Measurements from ENCODE around the gene SLC39A5. TPM values are rescaled to one million over a fixed set of nuclear protein-coding genes. Genes with fewer than 3 reads are reported as not detected.
"Not testable (repeated sequence)": the region's sequence is repeated elsewhere in the genome, so short reads cannot be mapped to it uniquely, and the experiment has no call there.

The SLC39A5 gene
- total RNA-seq, 4 donors from 2014 or later: not detected

DNA sequence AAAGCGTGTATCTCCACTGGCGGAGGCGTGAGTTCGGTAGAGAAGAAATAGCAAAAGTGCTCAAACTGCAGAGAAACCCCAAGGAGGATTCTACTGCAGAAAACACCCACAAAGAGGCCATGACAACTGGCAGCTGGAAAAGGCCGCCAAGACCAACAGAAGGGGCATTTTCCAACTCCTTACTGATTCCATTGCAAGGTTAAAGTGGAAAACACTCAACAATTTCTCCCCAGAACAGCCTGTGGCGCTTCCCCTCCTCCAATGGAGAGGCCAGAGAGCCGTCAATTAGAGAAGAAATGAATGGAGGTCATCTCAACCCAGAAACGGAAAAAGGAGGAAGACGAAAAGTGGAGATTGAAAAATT lies 29.0 kb downstream of the SLC39A5 start:
- Histone ChIP-seq H3K4me1 (peaks cover 10 to 20% of the 10 kb centered on the region in 2 donors), H3K27ac (peak overlapping the region; percentile 77 to 86 (median 83)), H3K4me3 (replicated peaks in 1 of 3) (peak overlapping the region; percentile 67 to 92 (median 78)), H3K9me3 (no peaks in the 10 kb centered on the region), H3K27me3 (no peaks in the 10 kb centered on the region), H3K36me3 (peaks cover 19 to 21% of the 10 kb centered on the region in 2 donors)
- DNase-seq: no peak
- TF ChIP-seq, protein P1, sequence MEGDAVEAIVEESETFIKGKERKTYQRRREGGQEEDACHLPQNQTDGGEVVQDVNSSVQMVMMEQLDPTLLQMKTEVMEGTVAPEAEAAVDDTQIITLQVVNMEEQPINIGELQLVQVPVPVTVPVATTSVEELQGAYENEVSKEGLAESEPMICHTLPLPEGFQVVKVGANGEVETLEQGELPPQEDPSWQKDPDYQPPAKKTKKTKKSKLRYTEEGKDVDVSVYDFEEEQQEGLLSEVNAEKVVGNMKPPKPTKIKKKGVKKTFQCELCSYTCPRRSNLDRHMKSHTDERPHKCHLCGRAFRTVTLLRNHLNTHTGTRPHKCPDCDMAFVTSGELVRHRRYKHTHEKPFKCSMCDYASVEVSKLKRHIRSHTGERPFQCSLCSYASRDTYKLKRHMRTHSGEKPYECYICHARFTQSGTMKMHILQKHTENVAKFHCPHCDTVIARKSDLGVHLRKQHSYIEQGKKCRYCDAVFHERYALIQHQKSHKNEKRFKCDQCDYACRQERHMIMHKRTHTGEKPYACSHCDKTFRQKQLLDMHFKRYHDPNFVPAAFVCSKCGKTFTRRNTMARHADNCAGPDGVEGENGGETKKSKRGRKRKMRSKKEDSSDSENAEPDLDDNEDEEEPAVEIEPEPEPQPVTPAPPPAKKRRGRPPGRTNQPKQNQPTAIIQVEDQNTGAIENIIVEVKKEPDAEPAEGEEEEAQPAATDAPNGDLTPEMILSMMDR (IDR thresholded peaks at IDR 0.05): no peak
- no peak for TF ChIP-seq POLR2A (IDR thresholded peaks at IDR 0.05)
- WGBS, 2 donors: 14 to 17% methylated on average over 9 of the region's 9 CpGs
- intact Hi-C loops (cut with DNase I): no loop called here

DNA sequence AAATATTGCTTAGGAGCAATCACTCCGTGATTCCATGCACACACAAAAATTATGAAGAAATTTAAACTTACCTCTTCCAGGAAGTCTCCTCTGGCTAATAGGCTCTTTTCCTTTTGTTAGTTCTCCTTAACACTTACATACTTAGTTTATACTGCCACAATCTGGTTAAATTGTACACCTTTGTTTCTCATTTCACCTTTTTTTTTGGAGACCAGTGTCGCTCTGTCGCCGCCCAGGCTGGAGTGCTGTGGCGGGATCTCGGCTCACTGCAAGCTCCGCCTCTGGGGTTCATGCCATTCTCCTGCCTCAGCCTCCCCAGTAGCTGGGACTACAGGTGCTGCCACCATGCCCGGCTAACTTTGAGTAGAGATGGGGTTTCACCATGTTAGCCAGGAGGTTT lies 30.5 kb downstream of the SLC39A5 start:
- 93 to 95% methylated on average over 8 of the region's 8 CpGs for WGBS, 2 donors

DNA sequence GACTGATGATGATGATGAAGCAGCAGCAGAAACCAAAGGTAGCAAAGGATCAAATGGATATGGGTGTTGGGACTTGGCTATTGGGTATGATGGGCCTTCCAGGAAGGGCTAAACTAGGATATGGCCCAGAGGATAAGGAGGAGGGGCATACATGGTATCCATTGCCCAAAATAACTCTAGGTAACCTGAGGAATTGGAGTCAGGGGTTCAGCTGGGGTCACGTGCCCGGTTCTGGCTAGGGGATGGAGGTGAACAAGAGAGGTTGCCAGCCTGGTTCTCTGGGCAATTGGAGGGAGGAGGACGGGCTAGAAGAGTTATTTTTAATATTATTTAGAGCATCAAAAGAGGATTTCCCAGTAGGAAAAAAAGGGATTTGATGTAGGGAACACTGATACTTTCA lies 31.1 kb downstream of the SLC39A5 start:
- no peak for TF ChIP-seq POLR2A (IDR thresholded peaks at IDR 0.05)
- TF ChIP-seq, protein P1 (IDR thresholded peaks at IDR 0.05): no peak
- Histone ChIP-seq H3K27me3 (no peaks in the 10 kb centered on the region), H3K9me3 (no peaks in the 10 kb centered on the region), H3K36me3 (peaks cover under 1 to 3% of the 10 kb centered on the region in 2 donors), H3K4me1 (peaks cover 11 to 20% of the 10 kb centered on the region in 2 donors), H3K4me3 (replicated peaks in 1 of 3) (no peak overlapping the region), H3K27ac (no peak overlapping the region)
- intact Hi-C loops (cut with DNase I): no loop called here
- no peak for DNase-seq
- WGBS, 2 donors: 83 to 85% methylated on average over 3 of the region's 3 CpGs

More for the DNA sequence above, 30.5 kb downstream of the SLC39A5 start:
- intact Hi-C loops (cut with DNase I): no loop called here
- TF ChIP-seq, protein P1 (IDR thresholded peaks at IDR 0.05): no peak
- no peak for TF ChIP-seq POLR2A (IDR thresholded peaks at IDR 0.05)
- Histone ChIP-seq H3K4me1 (peaks cover 10 to 20% of the 10 kb centered on the region in 2 donors), H3K27ac (no peak overlapping the region), H3K27me3 (no peaks in the 10 kb centered on the region), H3K9me3 (no peaks in the 10 kb centered on the region), H3K4me3 (replicated peaks in 1 of 3) (no peak overlapping the region), H3K36me3 (peaks cover 6 to 7% of the 10 kb centered on the region in 2 donors)
- no peak for DNase-seq

DNA sequence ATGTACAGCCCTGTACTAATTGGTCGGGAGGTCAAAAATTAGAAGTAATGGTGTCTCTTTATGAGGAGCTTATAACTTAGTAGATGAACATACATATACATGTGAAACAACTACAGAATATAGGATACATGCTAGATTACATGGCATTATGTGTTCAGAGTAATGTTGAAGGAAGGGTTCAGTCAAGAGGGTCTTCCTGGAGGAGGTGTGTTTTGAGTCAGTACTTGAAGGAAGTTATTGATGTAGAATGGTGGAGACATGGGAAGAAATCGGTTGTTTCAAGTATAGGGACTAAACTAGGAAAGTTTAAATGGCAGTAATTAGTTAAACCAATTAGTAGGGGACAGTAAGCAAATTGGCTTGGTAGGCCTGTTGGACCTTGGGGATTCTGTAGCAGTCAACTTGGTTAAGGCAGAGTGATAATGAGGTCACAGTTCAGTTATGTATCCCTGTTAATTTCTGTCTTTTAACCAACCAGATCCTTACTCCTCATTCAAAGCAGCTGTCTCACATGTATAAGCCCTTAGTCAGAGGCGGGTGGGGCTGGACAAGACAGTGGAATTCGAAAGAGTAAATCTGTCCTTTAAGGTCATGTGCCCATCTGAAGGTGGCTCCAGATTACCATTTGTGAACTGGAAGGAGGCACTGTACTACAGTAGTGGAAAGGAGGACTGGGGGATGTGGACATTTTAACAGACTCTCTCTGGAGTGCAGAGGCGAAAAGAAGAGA lies 31.8 kb downstream of the SLC39A5 start:
- no peaks in the 10 kb centered on the region for H3K9me3 ChIP-seq
- peaks cover 18 to 19% of the 10 kb centered on the region in 2 donors for H3K4me1 ChIP-seq
- no peak for DNase-seq
- intact Hi-C loops (cut with DNase I): no loop called here
- no peaks in the 10 kb centered on the region for H3K27me3 ChIP-seq
- no peaks in the 10 kb centered on the region for H3K36me3 ChIP-seq
- H3K27ac ChIP-seq: no peak overlapping the region
- TF ChIP-seq, protein P1 (IDR thresholded peaks at IDR 0.05): no peak
- no peak for TF ChIP-seq POLR2A (IDR thresholded peaks at IDR 0.05)
- WGBS, 2 donors: 89 to 93% methylated on average over 5 of the region's 5 CpGs
- H3K4me3 ChIP-seq (replicated peaks in 1 of 3): no peak overlapping the region

DNA sequence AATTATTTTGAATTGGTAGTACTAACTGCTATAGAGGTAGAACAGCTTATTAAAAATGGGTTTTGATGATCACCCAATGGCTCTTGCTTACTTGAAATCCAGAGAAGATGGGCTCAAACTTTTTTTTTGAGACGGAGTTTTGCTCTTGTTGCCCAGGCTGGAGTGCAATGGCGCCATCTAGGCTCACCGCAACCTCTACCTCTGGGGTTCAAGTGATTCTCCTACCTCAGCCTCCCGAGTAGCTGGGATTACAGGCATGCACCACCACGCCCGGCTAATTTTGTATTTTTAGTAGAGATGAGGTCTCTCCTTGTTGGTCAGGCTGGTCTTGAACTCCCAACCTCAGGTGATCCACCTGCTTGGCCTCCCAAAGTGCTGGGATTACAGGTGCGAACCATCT lies 33.1 kb downstream of the SLC39A5 start:
- H3K27ac ChIP-seq; intact Hi-C loops (cut with DNase I); DNase-seq; H3K27me3 ChIP-seq; H3K4me3 ChIP-seq (replicated peaks in 1 of 3); H3K36me3 ChIP-seq; H3K9me3 ChIP-seq: not testable (repeated sequence)
- H3K4me1 ChIP-seq: peaks cover 10 to 17% of the 10 kb centered on the region in 2 donors
- 89 to 90% methylated on average over 7 of the region's 7 CpGs for whole genome bisulfite sequencing, 2 donors

DNA sequence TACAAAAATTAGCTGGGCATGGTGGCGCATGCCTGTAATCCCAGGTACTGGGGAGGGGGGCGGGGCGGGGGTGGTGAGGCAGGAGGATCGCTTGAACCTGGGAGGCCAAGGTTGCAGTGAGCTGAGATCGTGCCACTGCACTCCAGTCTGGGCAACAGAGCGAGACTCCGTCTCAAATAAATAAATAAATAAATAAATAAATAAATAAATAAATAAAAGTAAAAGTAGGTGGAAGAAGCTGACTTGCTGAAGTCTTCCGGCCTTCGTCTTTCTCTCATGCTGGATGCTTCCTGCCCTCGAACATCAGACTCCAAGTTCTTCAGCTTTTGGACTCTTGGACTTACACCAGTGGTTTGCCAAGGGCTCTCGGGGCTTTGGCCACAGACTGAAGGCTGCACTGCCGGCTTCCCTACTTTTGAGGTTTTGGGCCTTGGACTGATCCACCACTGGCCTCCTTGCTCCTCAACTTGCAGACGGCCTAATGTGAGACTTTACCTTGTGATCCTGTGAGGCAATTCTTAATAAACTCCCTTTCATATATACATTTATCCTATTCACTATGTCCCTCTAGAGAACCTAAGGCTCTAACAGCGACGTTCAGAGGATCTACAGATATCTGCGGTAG lies 36.3 kb downstream of the SLC39A5 start:
- Histone ChIP-seq H3K4me1 (peaks cover 4 to 13% of the 10 kb centered on the region in 2 donors), H3K27ac (peak overlapping the region; percentile 86 to 91 (median 89)), H3K4me3 (replicated peaks in 1 of 3) (peak overlapping the region; percentile 8 to 69 (median 53))
- 42 to 48% methylated on average over 16 of the region's 16 CpGs for WGBS, 2 donors
- H3K36me3 ChIP-seq; H3K9me3 ChIP-seq; H3K27me3 ChIP-seq; intact Hi-C loops (cut with DNase I): not testable (repeated sequence)
- peak; percentile 44 to 58 for DNase-seq
